ENCODE data around the gene TSEN15. TPM values are rescaled to one million over a fixed set of nuclear protein-coding genes. Genes with fewer than 3 reads are reported as not detected.
A peak's percentile ranks its signal among the peaks of the same experiment; 100 is the strongest.

Gene TSEN15
- 10 to 100 TPM; 45.8 to 63.3 (median 60.1) TPM for total RNA-seq

GRCh38 chr1:184051485-184052193, at the start of gene TSEN15:
Gene TSEN15, plus strand, starts transcription at chr1:184051730. Its CDS starts 26 bp downstream, at chr1:184051756.
- TF ChIP-seq POLR2A (IDR thresholded peaks at IDR 0.05), result peak; percentile 12 to 86
- peak in 1 of 6 experiments; percentile 9 for TF ChIP-seq CTCF (IDR thresholded peaks at IDR 0.05)
- H3K36me3 ChIP-seq, result no peaks in the 10 kb centered on the region
- intact Hi-C loops (cut with DNase I), result no loop called here
- 1 to 2% methylated on average over 17 to 25 of the region's 54 CpGs for WGBS, 2 donors
- no peaks in the 10 kb centered on the region for H3K27me3 ChIP-seq
- H3K4me1 ChIP-seq, result peaks cover 20 to 24% of the 10 kb centered on the region in 2 donors
- H3K27ac ChIP-seq, result peak within 1 kb of the TSS; percentile 84 to 93 (median 92)
- no peaks in the 10 kb centered on the region for H3K9me3 ChIP-seq
- peak; percentile 80 to 81 for DNase-seq
- peak within 1 kb of the TSS; percentile 74 to 96 (median 84) for H3K4me3 ChIP-seq (replicated peaks in 1 of 3)

DNA sequence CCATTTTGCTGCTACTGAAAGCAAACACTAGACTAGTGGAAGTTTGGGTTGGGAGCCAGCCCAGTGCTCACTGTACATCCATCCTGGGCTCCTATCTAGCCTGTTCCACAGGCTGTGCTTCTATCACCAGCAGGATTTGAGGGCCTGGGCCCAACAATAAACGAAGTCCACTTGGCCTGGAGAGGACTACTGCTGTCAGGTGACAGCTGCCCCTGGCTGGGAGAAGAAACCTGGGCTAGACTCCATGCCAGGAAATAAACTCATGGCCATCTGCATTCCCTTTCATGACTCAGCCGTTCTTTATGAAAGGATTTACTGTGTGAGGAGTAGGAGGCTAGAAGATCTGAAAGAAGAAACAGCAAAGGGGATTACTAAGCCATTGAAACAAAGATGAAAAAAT, 49.5 kb upstream of the TSEN15 start:
- no peak for DNase-seq
- WGBS, 2 donors, result 50 to 52% methylated on average over 2 of the region's 2 CpGs
- TF ChIP-seq POLR2A (IDR thresholded peaks at IDR 0.05), result no peak
- TF ChIP-seq CTCF (IDR thresholded peaks at IDR 0.05), result no peak
- Histone ChIP-seq H3K9me3 (no peaks in the 10 kb centered on the region), H3K27me3 (no peaks in the 10 kb centered on the region), H3K36me3 (no peaks in the 10 kb centered on the region), H3K4me1 (no peaks in the 10 kb centered on the region), H3K4me3 (replicated peaks in 1 of 3) (no peak overlapping the region), H3K27ac (no peak overlapping the region)
- intact Hi-C loops (cut with DNase I), result no loop called here

- DNase-seq, result no peak
- H3K4me1 ChIP-seq, result no peaks in the 10 kb centered on the region
- no peaks in the 10 kb centered on the region for H3K36me3 ChIP-seq
- intact Hi-C loops (cut with DNase I), result no loop called here
- no peaks in the 10 kb centered on the region for H3K27me3 ChIP-seq
- WGBS, 2 donors, result 88 to 90% methylated on average over 4 of the region's 4 CpGs
- no peaks in the 10 kb centered on the region for H3K9me3 ChIP-seq
- H3K27ac ChIP-seq, result no peak overlapping the region
- TF ChIP-seq POLR2A (IDR thresholded peaks at IDR 0.05) (no peak), CTCF (IDR thresholded peaks at IDR 0.05) (no peak)
- H3K4me3 ChIP-seq (replicated peaks in 1 of 3), result no peak overlapping the region
Measured at GRCh38 chr1:184004935-184005334, 46.6 kb upstream of the TSEN15 start.

- no peak overlapping the region for H3K4me3 ChIP-seq (replicated peaks in 1 of 3)
- TF ChIP-seq CTCF (IDR thresholded peaks at IDR 0.05) (no peak), POLR2A (IDR thresholded peaks at IDR 0.05) (no peak)
- intact Hi-C loops (cut with DNase I), result no loop called here
- no peak for DNase-seq
- H3K9me3 ChIP-seq, result no peaks in the 10 kb centered on the region
- 87 to 98% methylated on average over 4 of the region's 4 CpGs for WGBS, 2 donors
- H3K36me3 ChIP-seq, result no peaks in the 10 kb centered on the region
- H3K27me3 ChIP-seq, result no peaks in the 10 kb centered on the region
- no peak overlapping the region for H3K27ac ChIP-seq
- H3K4me1 ChIP-seq, result no peaks in the 10 kb centered on the region
Measured at GRCh38 chr1:184005506-184005905, 46.0 kb upstream of the TSEN15 start.

DNA sequence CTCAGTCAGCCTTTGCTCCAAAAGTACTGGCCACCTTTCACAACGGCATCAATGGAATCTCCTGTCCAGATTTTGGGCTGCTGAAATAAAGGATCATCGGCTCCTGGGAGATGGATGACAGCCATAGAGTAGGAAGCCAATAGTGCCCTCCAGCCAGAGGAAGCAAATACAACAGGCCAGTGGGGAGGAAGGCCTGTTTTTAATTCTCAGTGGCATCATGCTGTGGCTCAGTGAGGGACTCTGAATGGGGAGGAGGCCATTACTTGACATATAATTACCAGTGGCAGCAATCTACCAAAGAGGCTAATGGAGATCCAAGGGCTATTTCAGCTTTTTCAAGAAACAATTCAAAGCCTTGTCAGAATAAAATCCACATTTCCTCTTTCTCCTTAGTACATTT, 40.7 kb upstream of the TSEN15 start:
- H3K27me3 ChIP-seq, result no peaks in the 10 kb centered on the region
- intact Hi-C loops (cut with DNase I), result no loop called here
- WGBS, 2 donors, result 69 to 86% methylated on average over 2 of the region's 2 CpGs
- no peaks in the 10 kb centered on the region for H3K9me3 ChIP-seq
- DNase-seq, result no peak
- no peak overlapping the region for H3K4me3 ChIP-seq (replicated peaks in 1 of 3)
- no peak for TF ChIP-seq POLR2A (IDR thresholded peaks at IDR 0.05)
- no peak for TF ChIP-seq CTCF (IDR thresholded peaks at IDR 0.05)
- H3K36me3 ChIP-seq, result no peaks in the 10 kb centered on the region
- no peak overlapping the region for H3K27ac ChIP-seq
- H3K4me1 ChIP-seq, result no peaks in the 10 kb centered on the region
